ENCODE measurements around the gene VWA2.

VWA2 gene

DNA sequence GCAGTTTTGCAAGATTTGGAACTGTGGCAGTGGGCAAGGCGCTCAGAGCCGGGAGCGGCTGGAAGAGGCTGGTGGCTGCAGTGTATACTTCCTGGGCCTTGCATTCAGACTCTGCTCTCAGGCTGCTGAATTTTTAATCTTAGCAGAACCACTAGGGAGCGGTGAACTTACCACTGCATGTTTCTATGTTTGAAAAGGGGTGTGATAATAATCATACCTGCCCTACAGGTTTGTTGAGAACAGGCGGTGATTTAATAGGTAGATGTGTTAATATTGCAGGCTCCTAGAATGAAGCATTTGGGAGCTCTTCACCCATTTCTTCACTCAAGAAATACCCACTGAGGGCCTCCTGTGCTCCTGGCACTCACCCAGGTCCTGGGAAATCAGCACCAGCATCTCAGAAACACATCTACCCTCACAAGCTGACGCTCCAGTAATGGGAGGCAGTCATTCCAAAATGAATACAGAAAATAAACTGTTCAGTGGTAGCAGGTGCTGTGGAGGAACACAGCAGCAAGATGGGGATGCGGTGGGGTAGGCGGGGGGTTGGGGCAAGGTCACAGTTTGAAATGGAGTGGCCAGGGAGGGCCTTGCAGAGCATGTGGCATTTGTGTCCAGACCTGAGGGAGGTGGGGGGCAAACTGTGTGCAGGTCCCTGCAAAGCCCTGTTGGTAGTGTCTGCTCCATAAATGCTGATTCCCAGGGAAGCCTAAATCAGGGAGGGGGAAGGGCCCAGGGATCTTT is 41.0 kb downstream of the VWA2 start:
- no peak overlapping the region for H3K27ac ChIP-seq
- TF ChIP-seq, protein P1, sequence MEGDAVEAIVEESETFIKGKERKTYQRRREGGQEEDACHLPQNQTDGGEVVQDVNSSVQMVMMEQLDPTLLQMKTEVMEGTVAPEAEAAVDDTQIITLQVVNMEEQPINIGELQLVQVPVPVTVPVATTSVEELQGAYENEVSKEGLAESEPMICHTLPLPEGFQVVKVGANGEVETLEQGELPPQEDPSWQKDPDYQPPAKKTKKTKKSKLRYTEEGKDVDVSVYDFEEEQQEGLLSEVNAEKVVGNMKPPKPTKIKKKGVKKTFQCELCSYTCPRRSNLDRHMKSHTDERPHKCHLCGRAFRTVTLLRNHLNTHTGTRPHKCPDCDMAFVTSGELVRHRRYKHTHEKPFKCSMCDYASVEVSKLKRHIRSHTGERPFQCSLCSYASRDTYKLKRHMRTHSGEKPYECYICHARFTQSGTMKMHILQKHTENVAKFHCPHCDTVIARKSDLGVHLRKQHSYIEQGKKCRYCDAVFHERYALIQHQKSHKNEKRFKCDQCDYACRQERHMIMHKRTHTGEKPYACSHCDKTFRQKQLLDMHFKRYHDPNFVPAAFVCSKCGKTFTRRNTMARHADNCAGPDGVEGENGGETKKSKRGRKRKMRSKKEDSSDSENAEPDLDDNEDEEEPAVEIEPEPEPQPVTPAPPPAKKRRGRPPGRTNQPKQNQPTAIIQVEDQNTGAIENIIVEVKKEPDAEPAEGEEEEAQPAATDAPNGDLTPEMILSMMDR (conservative IDR thresholded peaks at IDR 0.05): no peak

DNA sequence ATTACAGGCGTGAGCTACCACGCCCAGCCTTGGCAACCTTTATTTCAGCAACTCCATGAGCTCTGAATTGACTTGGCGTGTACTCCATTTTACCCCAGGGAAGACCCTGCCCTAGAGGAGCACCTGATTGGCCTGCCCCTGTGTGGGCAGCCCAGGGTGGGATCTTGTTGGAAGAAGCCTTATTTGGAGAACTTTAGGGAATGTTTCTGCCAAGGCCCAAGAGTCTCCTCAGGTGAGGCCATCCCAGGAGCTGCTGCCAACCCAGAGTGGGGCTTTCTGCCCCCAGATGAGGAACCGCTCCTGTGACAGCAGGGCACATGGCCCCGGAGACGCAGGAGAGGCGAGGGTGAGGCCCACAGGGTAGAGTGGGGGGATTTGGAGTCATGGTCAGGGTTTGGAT is 42.0 kb downstream of the VWA2 start:
- TF ChIP-seq, protein P1 (conservative IDR thresholded peaks at IDR 0.05): no peak
- no peak overlapping the region for H3K27ac ChIP-seq

DNA sequence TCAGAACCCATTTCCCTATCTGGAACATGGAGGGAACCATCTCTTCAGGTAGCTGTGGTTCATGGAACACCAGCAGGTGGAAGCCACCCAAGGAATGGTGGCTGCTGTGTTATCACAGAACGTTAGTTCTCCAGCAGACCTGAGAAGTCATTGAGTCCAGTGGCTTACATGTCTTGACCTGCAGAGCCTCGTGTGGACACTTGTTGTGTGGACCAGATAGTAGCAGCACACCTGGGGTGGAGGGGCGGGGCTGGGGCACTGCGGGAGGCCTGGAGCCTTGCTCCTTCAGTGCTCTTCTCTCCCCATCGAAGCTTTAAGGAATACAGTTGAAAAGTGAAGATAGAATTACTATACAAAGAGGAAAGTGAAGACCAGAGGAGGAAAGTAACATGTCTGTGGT is 42.4 kb downstream of the VWA2 start:
- TF ChIP-seq, protein P1 (conservative IDR thresholded peaks at IDR 0.05): no peak

DNA sequence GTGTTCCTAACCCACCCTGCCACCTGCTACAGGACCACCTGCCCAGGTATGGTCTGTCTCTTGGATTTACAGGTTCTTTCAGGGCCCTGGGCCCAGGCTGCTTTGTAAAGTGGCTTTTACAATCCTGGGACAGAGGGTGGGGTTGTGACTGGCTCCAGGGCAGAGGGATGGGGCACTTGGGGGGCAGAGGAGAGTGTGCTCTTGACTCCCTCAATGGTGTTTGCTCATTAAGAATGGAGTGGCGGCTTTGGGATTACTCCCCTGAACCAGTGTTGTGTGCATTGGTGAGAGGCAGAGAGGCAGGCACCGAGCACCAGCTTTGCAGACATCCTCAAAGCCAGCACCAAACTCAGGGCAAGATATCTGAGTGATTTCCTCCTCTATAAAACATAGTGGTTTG is 43.5 kb downstream of the VWA2 start:
- TF ChIP-seq, protein P1 (conservative IDR thresholded peaks at IDR 0.05): no peak
- H3K27ac ChIP-seq: no peak overlapping the region

More for the DNA sequence above, 42.4 kb downstream of the VWA2 start:
- H3K27ac ChIP-seq: no peak overlapping the region

DNA sequence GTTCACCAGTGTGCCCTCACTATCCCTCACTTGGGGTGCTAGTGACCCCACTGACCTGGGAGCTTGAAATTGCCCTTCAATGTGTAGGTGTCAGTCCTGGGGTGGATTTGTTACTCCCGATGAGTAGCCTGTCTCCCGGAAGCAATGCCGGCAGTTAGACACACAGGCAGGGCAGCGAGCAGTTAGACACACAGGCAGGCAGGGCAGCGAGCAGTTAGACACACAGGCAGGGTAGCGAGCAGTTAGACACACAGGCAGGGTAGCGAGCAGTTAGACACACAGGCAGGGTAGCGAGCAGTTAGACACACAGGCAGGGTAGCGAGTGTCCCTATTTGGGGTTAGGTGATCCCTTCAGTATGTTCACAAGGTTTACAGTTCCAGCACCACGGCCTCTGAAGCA is 44.0 kb downstream of the VWA2 start:
- no peak overlapping the region for H3K27ac ChIP-seq
- TF ChIP-seq, protein P1 (conservative IDR thresholded peaks at IDR 0.05): no peak

DNA sequence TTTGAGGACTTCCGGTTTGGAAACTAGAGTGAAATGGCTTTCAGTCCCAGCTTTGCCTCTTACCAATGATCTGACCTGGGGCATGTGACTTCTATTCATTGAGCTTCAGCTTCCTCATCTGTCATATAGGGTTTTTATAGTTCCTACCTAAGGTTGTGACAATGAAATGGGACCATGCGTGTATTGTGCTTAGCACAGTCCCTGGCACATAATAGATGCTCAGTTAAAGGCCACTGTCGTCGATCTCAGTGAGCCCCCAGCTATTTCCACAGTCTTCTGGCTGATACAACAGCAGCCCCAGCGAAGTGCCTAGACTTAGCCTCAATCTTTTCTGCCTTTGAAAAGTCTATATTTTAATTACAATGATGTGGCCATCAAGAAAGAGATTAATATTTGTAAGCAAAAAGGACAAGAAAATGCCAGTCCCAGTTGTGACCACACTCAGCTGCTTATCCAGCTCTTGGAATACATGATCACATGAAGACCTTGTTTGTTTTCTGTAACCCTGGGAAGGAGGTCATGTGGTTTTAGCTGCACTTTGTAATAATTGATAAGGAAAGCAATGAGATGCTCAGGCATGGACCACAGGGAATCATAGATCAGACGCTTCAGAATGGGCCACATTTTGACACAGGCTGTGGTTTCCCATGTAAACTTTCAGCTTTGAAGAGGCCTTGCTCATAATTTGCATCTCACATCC is 44.6 kb downstream of the VWA2 start:
- TF ChIP-seq, protein P1 (conservative IDR thresholded peaks at IDR 0.05): no peak
- no peak overlapping the region for H3K27ac ChIP-seq

DNA sequence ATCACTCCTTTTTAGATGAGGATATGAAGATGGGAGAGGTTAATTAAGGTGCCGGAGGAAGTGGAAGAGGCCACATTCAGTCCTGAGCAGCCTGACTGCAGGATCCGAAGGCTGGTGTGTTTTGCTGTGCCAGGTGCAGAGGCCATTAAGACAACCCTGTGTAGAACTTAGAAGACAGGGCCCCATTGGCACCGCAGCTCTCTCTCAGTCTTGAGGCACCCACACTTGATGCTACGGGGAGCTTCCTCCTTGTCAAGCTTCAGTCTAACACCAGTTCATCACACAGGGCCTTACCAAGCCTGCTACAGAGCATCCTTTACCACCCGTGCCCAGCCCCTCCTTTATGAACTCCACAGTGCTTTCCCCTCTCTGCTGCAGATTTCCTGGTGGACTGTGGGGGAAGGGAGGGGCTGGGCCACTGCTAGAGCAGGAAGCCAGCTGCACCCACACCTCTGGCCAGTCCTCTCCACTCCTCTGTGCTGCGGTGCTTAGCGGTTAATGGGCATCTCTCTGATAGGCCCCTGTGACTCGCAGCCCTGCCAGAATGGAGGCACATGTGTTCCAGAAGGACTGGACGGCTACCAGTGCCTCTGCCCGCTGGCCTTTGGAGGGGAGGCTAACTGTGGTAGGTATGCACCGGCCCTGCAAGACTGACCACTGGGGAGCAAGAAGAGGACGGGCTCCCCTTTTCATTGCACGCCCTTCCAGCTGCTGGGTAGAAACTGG is 45.5 kb downstream of the VWA2 start:
- TF ChIP-seq, protein P1 (conservative IDR thresholded peaks at IDR 0.05): no peak
- no peak overlapping the region for H3K27ac ChIP-seq
